ENCODE data around the gene ZBTB16. TPM values are rescaled to one million over a fixed set of nuclear protein-coding genes. Genes with fewer than 3 reads are reported as not detected.

The ZBTB16 gene
- total RNA-seq, 1 donor from 2014 or later: 17.7 TPM

GRCh38 chr11:114171257-114172054 lies 111.9 kb downstream of the ZBTB16 start:
- no peak overlapping the region for H3K4me3 ChIP-seq
- peak overlapping the region; percentile 65 for H3K27ac Mint-ChIP-seq
- no peak for DNase-seq (ENCODE audit: low spot score)
- peak overlapping the region; percentile 59 for H3K4me2 ChIP-seq
- H3K9ac ChIP-seq: no peak overlapping the region
- no peak overlapping the region for H3K4me3 Mint-ChIP-seq
- no peak for TF ChIP-seq EZH2 (IDR thresholded peaks at IDR 0.05)
- no peak for TF ChIP-seq EZH2phosphoT487 (IDR thresholded peaks at IDR 0.05)
- TF ChIP-seq, protein P1, sequence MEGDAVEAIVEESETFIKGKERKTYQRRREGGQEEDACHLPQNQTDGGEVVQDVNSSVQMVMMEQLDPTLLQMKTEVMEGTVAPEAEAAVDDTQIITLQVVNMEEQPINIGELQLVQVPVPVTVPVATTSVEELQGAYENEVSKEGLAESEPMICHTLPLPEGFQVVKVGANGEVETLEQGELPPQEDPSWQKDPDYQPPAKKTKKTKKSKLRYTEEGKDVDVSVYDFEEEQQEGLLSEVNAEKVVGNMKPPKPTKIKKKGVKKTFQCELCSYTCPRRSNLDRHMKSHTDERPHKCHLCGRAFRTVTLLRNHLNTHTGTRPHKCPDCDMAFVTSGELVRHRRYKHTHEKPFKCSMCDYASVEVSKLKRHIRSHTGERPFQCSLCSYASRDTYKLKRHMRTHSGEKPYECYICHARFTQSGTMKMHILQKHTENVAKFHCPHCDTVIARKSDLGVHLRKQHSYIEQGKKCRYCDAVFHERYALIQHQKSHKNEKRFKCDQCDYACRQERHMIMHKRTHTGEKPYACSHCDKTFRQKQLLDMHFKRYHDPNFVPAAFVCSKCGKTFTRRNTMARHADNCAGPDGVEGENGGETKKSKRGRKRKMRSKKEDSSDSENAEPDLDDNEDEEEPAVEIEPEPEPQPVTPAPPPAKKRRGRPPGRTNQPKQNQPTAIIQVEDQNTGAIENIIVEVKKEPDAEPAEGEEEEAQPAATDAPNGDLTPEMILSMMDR (IDR thresholded peaks at IDR 0.05): no peak
- H3K79me2 ChIP-seq (ENCODE audit: low read depth): no peaks in the 10 kb centered on the region
- H3F3A ChIP-seq (ENCODE audit: low read depth): peaks cover 14% of the 10 kb centered on the region
- peaks cover 2% of the 10 kb centered on the region for H3K36me3 Mint-ChIP-seq
- H2AFZ ChIP-seq (replicated peaks): no peak overlapping the region
- no peaks in the 10 kb centered on the region for H3K27me3 ChIP-seq
- H4K20me1 ChIP-seq (ENCODE audit: low read depth): peaks cover 27% of the 10 kb centered on the region
- no peaks in the 10 kb centered on the region for H3K9me3 ChIP-seq (ENCODE audit: low read depth)
- peaks cover 69% of the 10 kb centered on the region for H3K4me1 ChIP-seq
- peaks cover 75% of the 10 kb centered on the region for H3K4me1 Mint-ChIP-seq
- H3K27me3 Mint-ChIP-seq (ENCODE audit: insufficient read depth, low read depth): peaks cover 5% of the 10 kb centered on the region
- no peaks in the 10 kb centered on the region for H3K36me3 ChIP-seq
- no peak overlapping the region for H3K27ac ChIP-seq
- H3K9me3 Mint-ChIP-seq: no peaks in the 10 kb centered on the region

GRCh38 chr11:114172055-114172861 lies 112.7 kb downstream of the ZBTB16 start:
- H2AFZ ChIP-seq (replicated peaks): no peak overlapping the region
- H3K9ac ChIP-seq: no peak overlapping the region
- no peaks in the 10 kb centered on the region for H3K9me3 Mint-ChIP-seq
- TF ChIP-seq EZH2phosphoT487 (IDR thresholded peaks at IDR 0.05): no peak
- no peak for TF ChIP-seq EZH2 (IDR thresholded peaks at IDR 0.05)
- TF ChIP-seq, protein P1 (IDR thresholded peaks at IDR 0.05): no peak
- H3K9me3 ChIP-seq (ENCODE audit: low read depth): no peaks in the 10 kb centered on the region
- H3K27ac ChIP-seq: no peak overlapping the region
- no peak for DNase-seq (ENCODE audit: low spot score)
- no peaks in the 10 kb centered on the region for H3K27me3 ChIP-seq
- H3K27ac Mint-ChIP-seq: no peak overlapping the region
- H3K4me3 ChIP-seq: no peak overlapping the region
- peaks cover 26% of the 10 kb centered on the region for H4K20me1 ChIP-seq (ENCODE audit: low read depth)
- H3K4me2 ChIP-seq: peak overlapping the region; percentile 19
- no peak overlapping the region for H3K4me3 Mint-ChIP-seq
- H3K36me3 ChIP-seq: no peaks in the 10 kb centered on the region
- peaks cover 14% of the 10 kb centered on the region for H3F3A ChIP-seq (ENCODE audit: low read depth)
- H3K27me3 Mint-ChIP-seq (ENCODE audit: insufficient read depth, low read depth): peaks cover 7% of the 10 kb centered on the region
- peaks cover 68% of the 10 kb centered on the region for H3K4me1 Mint-ChIP-seq
- H3K36me3 Mint-ChIP-seq: peaks cover 6% of the 10 kb centered on the region
- H3K79me2 ChIP-seq (ENCODE audit: low read depth): no peaks in the 10 kb centered on the region
- H3K4me1 ChIP-seq: peaks cover 61% of the 10 kb centered on the region

- Histone ChIP-seq H3K4me3 (no peak overlapping the region), H4K20me1 (ENCODE audit: low read depth) (peaks cover 19% of the 10 kb centered on the region), H3K27ac (peak overlapping the region; percentile 19), H3F3A (ENCODE audit: low read depth) (peaks cover 14% of the 10 kb centered on the region), H3K79me2 (ENCODE audit: low read depth) (no peaks in the 10 kb centered on the region), H2AFZ (replicated peaks) (no peak overlapping the region), H3K9ac (no peak overlapping the region), H3K27me3 (no peaks in the 10 kb centered on the region), H3K9me3 (ENCODE audit: low read depth) (no peaks in the 10 kb centered on the region), H3K36me3 (no peaks in the 10 kb centered on the region), H3K4me1 (peaks cover 57% of the 10 kb centered on the region), H3K4me2 (peak overlapping the region; percentile 19)
- H3K27ac Mint-ChIP-seq: peak overlapping the region; percentile 19
- no peak for TF ChIP-seq EZH2phosphoT487 (IDR thresholded peaks at IDR 0.05)
- TF ChIP-seq, protein P1 (IDR thresholded peaks at IDR 0.05): no peak
- no peak for TF ChIP-seq EZH2 (IDR thresholded peaks at IDR 0.05)
- H3K36me3 Mint-ChIP-seq: peaks cover 6% of the 10 kb centered on the region
- no peak overlapping the region for H3K4me3 Mint-ChIP-seq
- no peak for DNase-seq (ENCODE audit: low spot score)
- no peaks in the 10 kb centered on the region for H3K9me3 Mint-ChIP-seq
- peaks cover 67% of the 10 kb centered on the region for H3K4me1 Mint-ChIP-seq
- peaks cover 7% of the 10 kb centered on the region for H3K27me3 Mint-ChIP-seq (ENCODE audit: insufficient read depth, low read depth)
Observed at GRCh38 chr11:114172871-114173444, 113.4 kb downstream of the ZBTB16 start.

All from neural progenitor cell (in vitro differentiated cells).